Fibroblast of skin of scalp (primary cell): Measurements from ENCODE around the gene APLP1. TPM values are rescaled to one million over a fixed set of nuclear protein-coding genes. Genes with fewer than 3 reads are reported as not detected.
"Not testable (repeated sequence)": the region's sequence is repeated elsewhere in the genome, so short reads cannot be mapped to it uniquely, and the experiment has no call there.

Experiments
- DNase-seq: peaks from one replicate; pipeline ENCODE4 v3.0.0-alpha.2; 2013
- polyA plus RNA-seq, 2 experiments: library from polyadenylated mRNA; unstranded; fragments of 120-200 nt; gene quantifications; one replicate each; pipeline ENCODE4 v1.2.1, GENCODE V29; 2013; ENCODE audit not compliant: insufficient read length in 2 of 2

APLP1 gene
- 37.5 TPM for polyA plus RNA-seq (2013, experiment 1 of 2; ENCODE audit: insufficient read length)
- 37.8 TPM for polyA plus RNA-seq (2013, experiment 2 of 2; ENCODE audit: insufficient read length)

GRCh38 chr19:35868172-35868822, at the start of gene APLP1:
APLP1 (plus strand) TSS chr19:35868574; CDS start chr19:35868637, 63 bp downstream.
- peak; percentile 43 for DNase-seq

- no peak for DNase-seq
These were observed 45.8 kb upstream of the APLP1 start for GRCh38 chr19:35822579-35822978.

- DNase-seq = no peak
These were observed 44.2 kb upstream of the APLP1 start for GRCh38 chr19:35824150-35824549.

- peak; percentile 68 for DNase-seq
These were observed 39.6 kb upstream of the APLP1 start for GRCh38 chr19:35828692-35829301.

- no peak for DNase-seq
These were observed 37.4 kb upstream of the APLP1 start for GRCh38 chr19:35830986-35831385.

GRCh38 chr19:35832054-35832453, 36.3 kb upstream of the APLP1 start:
- no peak for DNase-seq

GRCh38 chr19:35833972-35834371, 34.4 kb upstream of the APLP1 start:
- no peak for DNase-seq

- not testable (repeated sequence) for DNase-seq
These were observed 32.3 kb upstream of the APLP1 start for GRCh38 chr19:35836096-35836495.

GRCh38 chr19:35841961-35842595, 26.3 kb upstream of the APLP1 start:
- DNase-seq = no peak

GRCh38 chr19:35842666-35843272, 25.6 kb upstream of the APLP1 start:
- DNase-seq = no peak

GRCh38 chr19:35843676-35844481, 24.5 kb upstream of the APLP1 start:
- DNase-seq = peak; percentile 9

GRCh38 chr19:35844482-35845214, 23.7 kb upstream of the APLP1 start:
- DNase-seq = no peak

GRCh38 chr19:35845215-35846037, 22.9 kb upstream of the APLP1 start:
- no peak for DNase-seq

GRCh38 chr19:35846038-35846668, 22.2 kb upstream of the APLP1 start:
- no peak for DNase-seq

- no peak for DNase-seq
These were observed 20.5 kb upstream of the APLP1 start for GRCh38 chr19:35847911-35848310.

GRCh38 chr19:35848486-35848885, 19.9 kb upstream of the APLP1 start:
- no peak for DNase-seq

- DNase-seq = no peak
These were observed 19.4 kb upstream of the APLP1 start for GRCh38 chr19:35848919-35849505.

- no peak for DNase-seq
These were observed 17.0 kb upstream of the APLP1 start for GRCh38 chr19:35851213-35852028.
